Retinal pigment epithelial cell (primary cell): ENCODE measurements around the gene EGR2.
A peak's percentile ranks its signal among the peaks of the same experiment; 100 is the strongest.

Experiments used
- DNase-seq: peaks from one replicate; pipeline ENCODE4 v3.0.0-alpha.2; 2010; ENCODE audit warnings: low read depth
- H3K4me3 ChIP-seq: 2 replicates; pipeline ENCODE4 v1.5.1; 2011; ENCODE audit warnings: mild to moderate bottlenecking, low read length, control low read depth, moderate library complexity
- CTCF ChIP-seq: conservative IDR thresholded peaks from 2 replicates; pipeline ENCODE4 v1.5.1; 2011; ENCODE audit warnings: low read depth, low read length, control low read depth, inconsistent platforms

EGR2 gene

GRCh38 chr10:62816331-62817120 is at the start of gene EGR2:
Gene EGR2 (minus strand): TSS chr10:62816366. CDS start chr10:62816029, 337 bp downstream.
- TF ChIP-seq CTCF, result no peak

GRCh38 chr10:62862447-62862846 is 46.3 kb upstream of the EGR2 start:
- TF ChIP-seq CTCF, result no peak
- no peak overlapping the region for H3K4me3 ChIP-seq
- no peak for DNase-seq

More at GRCh38 chr10:62816331-62817120, at the start of gene EGR2:
- peak within 1 kb of the TSS; percentile 63 for H3K4me3 ChIP-seq
- peak; percentile 87 for DNase-seq

- no peak for TF ChIP-seq CTCF
- no peak overlapping the region for H3K4me3 ChIP-seq
- DNase-seq, result no peak
These were observed 45.3 kb upstream of the EGR2 start for GRCh38 chr10:62861507-62861906.

- H3K4me3 ChIP-seq, result no peak overlapping the region
- no peak for TF ChIP-seq CTCF
- no peak for DNase-seq
These were observed 44.8 kb upstream of the EGR2 start for GRCh38 chr10:62860946-62861345.

GRCh38 chr10:62858364-62858763 is 42.2 kb upstream of the EGR2 start:
- TF ChIP-seq CTCF, result no peak
- DNase-seq, result no peak
- H3K4me3 ChIP-seq, result no peak overlapping the region

GRCh38 chr10:62856021-62856420 is 39.9 kb upstream of the EGR2 start:
- TF ChIP-seq CTCF, result no peak
- no peak for DNase-seq

GRCh38 chr10:62853710-62854109 is 37.5 kb upstream of the EGR2 start:
- no peak for DNase-seq
- no peak for TF ChIP-seq CTCF
- H3K4me3 ChIP-seq, result no peak overlapping the region

More at GRCh38 chr10:62856021-62856420, 39.9 kb upstream of the EGR2 start:
- no peak overlapping the region for H3K4me3 ChIP-seq
